ENCODE results near the gene LGALS3.
A peak's percentile ranks its signal among the peaks of the same experiment; 100 is the strongest.

Gene LGALS3

DNA sequence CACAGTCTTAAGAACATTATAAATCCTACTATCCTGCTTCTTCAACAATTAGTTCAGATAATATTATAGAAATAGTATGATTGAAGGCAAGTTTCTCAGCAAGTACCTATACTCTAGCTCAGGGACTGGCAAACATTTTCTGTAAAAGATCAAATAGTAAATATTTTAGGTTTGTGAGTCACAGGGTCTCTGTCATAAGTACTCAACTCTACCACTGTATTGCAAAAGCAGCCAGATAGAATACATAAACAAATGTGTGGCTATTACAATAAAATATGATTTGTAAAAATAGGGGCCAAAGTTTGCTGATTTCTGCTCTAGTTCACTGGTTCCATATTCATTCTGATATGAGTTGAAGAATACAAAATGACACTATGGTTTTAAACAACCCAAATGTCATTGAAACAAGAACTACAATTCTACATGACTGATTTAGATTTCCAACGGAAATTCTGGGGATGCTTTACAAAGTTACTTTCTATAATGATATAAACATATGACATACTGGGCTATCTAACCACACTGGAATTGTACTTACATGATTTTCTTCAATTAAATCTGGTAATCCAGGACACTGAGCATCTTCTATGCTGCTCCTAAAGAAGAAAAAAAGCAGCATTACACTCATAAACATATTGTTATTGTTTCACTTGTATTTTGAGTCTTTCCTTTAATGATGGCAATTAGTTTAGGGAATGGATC, 23.2 kb downstream of the LGALS3 start:
- TF ChIP-seq, protein P1, sequence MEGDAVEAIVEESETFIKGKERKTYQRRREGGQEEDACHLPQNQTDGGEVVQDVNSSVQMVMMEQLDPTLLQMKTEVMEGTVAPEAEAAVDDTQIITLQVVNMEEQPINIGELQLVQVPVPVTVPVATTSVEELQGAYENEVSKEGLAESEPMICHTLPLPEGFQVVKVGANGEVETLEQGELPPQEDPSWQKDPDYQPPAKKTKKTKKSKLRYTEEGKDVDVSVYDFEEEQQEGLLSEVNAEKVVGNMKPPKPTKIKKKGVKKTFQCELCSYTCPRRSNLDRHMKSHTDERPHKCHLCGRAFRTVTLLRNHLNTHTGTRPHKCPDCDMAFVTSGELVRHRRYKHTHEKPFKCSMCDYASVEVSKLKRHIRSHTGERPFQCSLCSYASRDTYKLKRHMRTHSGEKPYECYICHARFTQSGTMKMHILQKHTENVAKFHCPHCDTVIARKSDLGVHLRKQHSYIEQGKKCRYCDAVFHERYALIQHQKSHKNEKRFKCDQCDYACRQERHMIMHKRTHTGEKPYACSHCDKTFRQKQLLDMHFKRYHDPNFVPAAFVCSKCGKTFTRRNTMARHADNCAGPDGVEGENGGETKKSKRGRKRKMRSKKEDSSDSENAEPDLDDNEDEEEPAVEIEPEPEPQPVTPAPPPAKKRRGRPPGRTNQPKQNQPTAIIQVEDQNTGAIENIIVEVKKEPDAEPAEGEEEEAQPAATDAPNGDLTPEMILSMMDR (IDR thresholded peaks at IDR 0.05; ENCODE audit: control insufficient read depth, extremely low read depth, insufficient read depth) = no peak
- no peak overlapping the region for H3K4me3 ChIP-seq (ENCODE audit: low read depth, low read length)
- no peak for DNase-seq (ENCODE audit: low read depth)

DNA sequence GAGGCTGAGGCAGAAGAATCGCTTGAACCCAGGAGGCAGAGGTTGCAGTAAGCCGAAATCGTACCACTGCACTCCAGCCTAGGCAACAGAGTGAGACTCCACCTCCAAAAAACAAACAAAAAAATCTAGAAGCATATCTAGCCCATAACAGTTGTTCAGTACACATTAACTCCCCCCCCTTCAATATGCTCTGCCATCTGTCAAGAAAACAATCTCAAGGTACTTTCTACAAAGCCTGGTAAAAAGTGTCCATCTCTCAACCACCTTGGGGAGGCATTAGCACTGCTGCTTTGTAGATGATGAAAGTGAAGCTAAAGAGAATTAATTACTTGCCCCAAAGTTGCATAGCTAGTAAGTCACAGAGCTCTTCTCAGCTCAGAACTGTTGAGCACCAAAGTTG, 24.9 kb downstream of the LGALS3 start:
- DNase-seq (ENCODE audit: low read depth) = no peak
- TF ChIP-seq, protein P1 (IDR thresholded peaks at IDR 0.05; ENCODE audit: control insufficient read depth, extremely low read depth, insufficient read depth) = no peak
- H3K4me3 ChIP-seq (ENCODE audit: low read depth, low read length) = no peak overlapping the region

DNA sequence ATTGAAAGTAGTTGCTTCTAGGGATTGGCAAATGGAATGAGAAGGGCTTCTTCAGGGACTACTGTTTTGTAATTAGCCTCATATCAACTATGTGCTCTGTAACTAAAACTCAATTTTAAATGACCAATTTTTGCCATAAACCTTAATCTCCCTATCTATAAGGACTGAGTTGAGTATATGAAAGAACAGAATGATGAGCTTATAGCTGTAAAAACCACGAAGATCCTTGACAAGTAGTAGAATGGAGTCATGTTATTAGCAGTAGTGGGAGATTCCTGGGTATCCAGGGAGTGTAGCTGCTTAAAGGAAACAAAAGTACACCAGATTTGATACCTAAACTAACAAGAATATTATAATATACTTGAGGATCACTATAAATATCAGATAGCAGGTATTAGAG, 28.0 kb downstream of the LGALS3 start:
- TF ChIP-seq, protein P1 (IDR thresholded peaks at IDR 0.05; ENCODE audit: control insufficient read depth, extremely low read depth, insufficient read depth) = no peak
- DNase-seq (ENCODE audit: low read depth) = no peak
- no peak overlapping the region for H3K4me3 ChIP-seq (ENCODE audit: low read depth, low read length)

DNA sequence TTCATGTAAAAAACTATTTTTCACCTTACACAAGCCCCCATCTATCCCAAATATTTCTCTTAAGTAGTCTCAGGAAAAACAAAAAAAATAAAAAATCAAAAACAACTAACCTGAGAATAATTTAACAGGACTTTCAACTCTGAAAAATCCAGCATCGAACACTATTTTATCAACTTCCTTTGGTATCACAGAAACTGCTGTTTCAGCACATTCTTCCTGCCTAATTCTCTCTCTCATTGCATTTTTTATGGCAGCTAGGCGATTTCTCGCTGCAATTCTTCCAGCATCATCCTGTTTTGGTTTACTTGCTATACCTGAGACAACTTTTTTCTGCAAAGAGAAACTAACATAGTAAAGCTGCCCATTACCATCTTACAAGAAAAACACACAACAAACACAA, 29.4 kb downstream of the LGALS3 start:
- DNase-seq (ENCODE audit: low read depth) = no peak
- no peak overlapping the region for H3K4me3 ChIP-seq (ENCODE audit: low read depth, low read length)
- TF ChIP-seq, protein P1 (IDR thresholded peaks at IDR 0.05; ENCODE audit: control insufficient read depth, extremely low read depth, insufficient read depth) = no peak

DNA sequence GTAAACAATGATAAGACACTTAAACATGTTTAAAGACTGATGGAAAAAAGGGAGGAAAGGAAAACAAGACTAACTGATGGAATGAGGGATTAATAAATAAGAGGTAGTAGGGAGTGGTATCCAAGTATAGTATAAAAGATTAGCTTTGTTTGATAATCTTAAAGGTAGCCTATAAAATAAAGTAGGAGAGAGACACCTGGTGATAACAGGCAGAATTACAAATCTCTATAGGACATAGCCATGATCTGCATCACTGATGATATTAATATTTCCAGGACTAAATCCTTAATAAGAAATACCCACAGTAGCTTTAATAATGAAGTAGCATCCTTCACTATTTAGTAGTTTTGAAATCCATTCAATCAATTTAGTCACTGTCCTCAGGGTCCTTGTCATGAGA, 31.9 kb downstream of the LGALS3 start:
- no peak overlapping the region for H3K4me3 ChIP-seq (ENCODE audit: low read depth, low read length)
- DNase-seq (ENCODE audit: low read depth) = peak; percentile 13
- TF ChIP-seq, protein P1 (IDR thresholded peaks at IDR 0.05; ENCODE audit: control insufficient read depth, extremely low read depth, insufficient read depth) = peak; percentile 49

DNA sequence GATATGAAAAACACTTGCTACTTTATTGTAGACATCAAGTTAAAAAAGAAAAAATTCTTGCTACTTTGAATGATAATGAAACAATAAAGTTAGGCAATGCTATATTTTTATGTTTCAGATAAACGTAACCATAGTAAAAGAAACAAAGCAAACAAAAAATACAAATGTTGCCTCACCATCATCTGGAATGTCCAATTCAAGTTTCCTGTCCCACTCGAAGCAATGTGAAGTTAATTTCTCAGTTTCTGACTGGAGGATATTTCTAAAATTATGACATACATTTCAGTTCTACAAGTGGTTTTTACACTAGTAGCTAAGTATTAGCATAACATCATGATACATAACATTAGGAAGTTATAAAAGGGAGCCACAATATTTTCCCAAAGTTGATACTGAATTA, 41.5 kb downstream of the LGALS3 start:
- no peak overlapping the region for H3K4me3 ChIP-seq (ENCODE audit: low read depth, low read length)
- TF ChIP-seq, protein P1 (IDR thresholded peaks at IDR 0.05; ENCODE audit: control insufficient read depth, extremely low read depth, insufficient read depth) = no peak
- no peak for DNase-seq (ENCODE audit: low read depth)

DNA sequence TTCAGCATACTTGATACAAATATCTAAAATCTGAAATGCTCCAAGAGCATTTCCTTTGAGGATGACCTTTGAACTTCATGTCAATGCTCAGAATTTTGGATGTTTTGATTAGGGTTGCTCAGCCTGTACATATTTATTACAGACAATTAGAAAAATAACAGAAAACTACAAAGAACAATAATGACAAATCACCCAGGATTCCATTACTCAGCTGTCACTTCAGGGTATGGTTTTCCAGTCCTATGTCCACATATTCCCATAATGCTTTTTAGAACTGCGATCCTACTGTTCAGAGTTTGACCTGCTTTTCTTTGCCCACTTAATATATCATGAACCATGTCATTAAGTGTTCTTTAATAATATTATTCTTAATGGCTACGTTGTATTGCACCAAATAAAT, 51.0 kb downstream of the LGALS3 start:
- no peak overlapping the region for H3K4me3 ChIP-seq (ENCODE audit: low read depth, low read length)
- no peak for DNase-seq (ENCODE audit: low read depth)
- TF ChIP-seq, protein P1 (IDR thresholded peaks at IDR 0.05; ENCODE audit: control insufficient read depth, extremely low read depth, insufficient read depth) = no peak
